GM03348 (cell line): ENCODE data around the gene PLXNB1.

Experiments used
- DNase-seq: peaks from one replicate; pipeline ENCODE4 v3.0.0; 2012; ENCODE audit warnings: low spot score

Gene PLXNB1

DNA sequence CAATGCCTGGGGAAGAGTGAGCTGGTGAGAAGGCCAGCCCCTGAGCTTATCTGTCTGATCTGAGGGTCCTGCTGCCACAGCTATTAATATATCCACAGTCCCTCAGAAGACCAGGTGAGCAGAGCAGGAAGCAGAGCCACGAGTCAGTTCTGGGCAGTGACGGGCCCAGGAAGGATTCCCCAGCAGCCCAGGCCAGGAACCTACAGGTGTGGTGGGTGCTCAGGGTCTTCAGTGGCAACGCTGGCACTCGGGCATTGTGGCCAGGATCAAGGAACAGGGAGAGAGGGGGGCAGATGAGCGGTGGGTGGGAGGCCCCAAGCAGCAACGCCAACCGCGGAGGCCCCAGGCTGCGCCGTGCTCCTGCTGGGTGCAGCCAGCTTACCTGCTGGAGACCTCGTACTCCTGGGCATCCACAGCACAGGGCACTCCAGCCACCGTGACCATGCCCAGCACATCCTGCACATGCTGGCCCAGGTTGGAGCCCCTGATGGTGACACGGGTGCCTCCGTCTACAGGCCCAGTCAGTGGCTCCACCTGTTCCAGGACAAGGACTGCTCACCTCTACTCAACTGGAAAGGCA, 12.3 kb downstream of the PLXNB1 start:
- no peak for DNase-seq

- DNase-seq: no peak
Measured at GRCh38 chr3:48416546-48416945, 13.3 kb downstream of the PLXNB1 start.

DNA sequence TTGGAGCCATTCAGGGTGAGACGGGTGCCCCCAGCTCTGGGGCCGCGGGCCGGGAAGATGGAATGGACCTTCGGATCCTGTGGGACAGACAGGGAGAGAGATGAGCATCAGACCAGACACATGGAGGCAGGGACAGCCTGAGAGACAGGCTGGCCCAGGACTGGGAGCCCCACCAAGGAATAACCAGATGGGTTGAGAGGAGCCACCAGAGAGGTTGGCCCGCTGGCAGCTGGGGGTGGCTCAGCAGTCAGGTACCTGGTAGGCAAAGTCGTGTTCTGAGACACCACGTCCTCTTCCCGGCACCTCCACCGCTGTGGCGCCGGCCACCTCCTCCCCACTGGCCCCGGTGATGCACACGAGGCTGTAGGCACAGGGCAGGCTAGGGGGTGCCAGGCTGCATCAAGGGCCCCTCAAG, 13.8 kb downstream of the PLXNB1 start:
- no peak for DNase-seq

GRCh38 chr3:48415251-48415953, 14.5 kb downstream of the PLXNB1 start:
- DNase-seq: no peak

- no peak for DNase-seq
Measured at GRCh38 chr3:48414376-48415250, 15.3 kb downstream of the PLXNB1 start.

- DNase-seq: no peak
Measured at GRCh38 chr3:48413611-48414010, 16.3 kb downstream of the PLXNB1 start.

- no peak for DNase-seq
Measured at GRCh38 chr3:48413086-48413485, 16.8 kb downstream of the PLXNB1 start.

- no peak for DNase-seq
Measured at GRCh38 chr3:48412375-48413001, 17.4 kb downstream of the PLXNB1 start.

GRCh38 chr3:48411606-48412374, 18.1 kb downstream of the PLXNB1 start:
- DNase-seq: no peak

DNA sequence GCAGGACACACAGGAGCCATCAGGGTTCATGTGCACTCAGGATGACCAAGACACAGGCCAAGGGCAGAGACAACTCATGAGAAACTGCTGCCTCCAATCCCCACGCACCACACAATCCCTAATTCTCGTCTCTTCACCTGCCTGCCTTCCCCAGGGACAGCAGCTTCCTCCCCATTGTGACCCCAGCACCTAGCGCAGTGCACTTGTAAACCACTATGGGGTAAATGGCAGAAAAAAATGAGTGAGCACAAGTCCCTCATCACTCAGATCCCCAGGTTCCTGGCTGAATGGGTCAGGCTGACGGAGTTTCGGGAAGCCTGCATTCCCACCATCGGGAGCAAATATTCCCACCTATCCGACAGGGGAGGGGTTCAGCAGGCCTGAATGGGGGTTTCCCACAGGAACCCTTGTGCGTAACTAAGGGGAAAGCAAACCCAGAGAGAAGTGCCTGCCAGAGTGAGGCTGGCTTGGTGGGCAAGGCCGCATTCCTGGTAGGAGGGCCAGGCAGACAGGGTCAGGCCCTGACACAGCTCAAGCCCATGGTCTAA, 18.8 kb downstream of the PLXNB1 start:
- DNase-seq: no peak

- no peak for DNase-seq
Measured at GRCh38 chr3:48410205-48411040, 19.5 kb downstream of the PLXNB1 start.

DNA sequence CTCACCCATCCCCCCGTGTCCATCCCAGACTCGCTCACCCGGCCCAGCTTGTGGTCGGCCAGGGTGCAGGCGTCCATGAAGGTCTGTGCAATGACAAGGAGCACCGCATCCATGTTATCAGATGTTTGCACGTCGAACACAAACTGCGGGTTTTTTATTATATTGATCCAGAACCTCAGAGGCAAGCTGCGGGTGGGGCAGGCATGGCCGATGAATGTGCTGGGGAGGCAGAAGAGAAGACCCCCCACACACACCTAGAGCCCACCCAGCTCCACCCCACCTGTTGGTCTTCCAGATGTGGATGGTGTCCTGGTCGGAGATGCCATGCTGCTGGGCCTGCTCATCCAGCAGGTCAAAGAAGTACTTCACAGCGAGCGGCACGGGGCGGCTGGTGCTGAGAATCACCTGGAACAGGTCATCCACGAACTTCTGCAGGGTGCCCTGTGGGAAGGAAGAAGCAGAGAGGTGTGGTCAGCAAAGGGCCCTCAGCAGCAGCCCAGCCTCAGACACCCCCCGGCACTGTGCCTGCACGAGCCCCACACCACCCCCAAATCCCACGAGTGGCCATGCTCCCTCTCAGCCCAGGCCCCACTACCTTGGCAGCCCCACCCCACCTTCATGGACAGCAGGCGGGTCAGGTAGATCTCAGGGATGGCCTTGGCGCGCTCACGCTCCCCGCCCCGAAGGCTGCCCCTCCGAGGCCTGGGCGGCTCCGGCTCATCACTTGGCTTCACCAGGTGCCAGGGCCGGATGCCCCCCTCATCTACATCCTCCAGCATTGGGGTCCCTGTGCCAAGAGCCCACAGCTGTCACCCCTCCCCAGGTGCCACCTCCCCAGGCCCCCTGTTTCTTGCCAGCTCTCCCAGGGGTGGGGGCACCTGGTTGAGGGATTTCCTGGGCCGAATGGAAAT, 20.3 kb downstream of the PLXNB1 start:
- DNase-seq: no peak

GRCh38 chr3:48408823-48409281, 21.0 kb downstream of the PLXNB1 start:
- DNase-seq: no peak

DNA sequence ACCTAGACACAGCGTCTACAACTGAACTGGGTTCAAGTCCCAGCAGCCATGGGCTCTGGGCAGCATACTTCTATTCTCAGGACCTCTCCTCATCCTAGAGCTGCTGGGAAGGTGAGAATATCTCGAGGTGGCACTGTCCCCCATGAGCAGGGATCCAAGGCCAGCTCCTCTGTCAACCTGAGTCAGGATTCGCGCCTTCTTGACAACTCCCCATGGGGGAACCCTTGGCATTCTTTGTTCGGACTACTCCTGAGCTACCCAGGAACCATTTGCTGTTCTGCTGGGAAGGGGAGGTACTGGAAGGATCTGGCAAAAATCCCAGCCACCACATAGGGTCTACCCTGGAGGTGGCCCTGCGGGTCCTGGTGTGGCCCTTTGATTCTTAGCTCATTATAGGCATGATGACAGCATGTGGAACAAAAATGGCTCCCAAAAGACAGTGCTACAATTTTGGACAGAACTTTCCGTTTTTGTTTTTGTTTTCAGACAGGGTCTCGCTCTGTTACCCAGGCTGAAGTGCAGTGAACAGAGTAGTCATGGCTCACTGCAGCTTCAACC, 22.3 kb downstream of the PLXNB1 start:
- no peak for DNase-seq

DNA sequence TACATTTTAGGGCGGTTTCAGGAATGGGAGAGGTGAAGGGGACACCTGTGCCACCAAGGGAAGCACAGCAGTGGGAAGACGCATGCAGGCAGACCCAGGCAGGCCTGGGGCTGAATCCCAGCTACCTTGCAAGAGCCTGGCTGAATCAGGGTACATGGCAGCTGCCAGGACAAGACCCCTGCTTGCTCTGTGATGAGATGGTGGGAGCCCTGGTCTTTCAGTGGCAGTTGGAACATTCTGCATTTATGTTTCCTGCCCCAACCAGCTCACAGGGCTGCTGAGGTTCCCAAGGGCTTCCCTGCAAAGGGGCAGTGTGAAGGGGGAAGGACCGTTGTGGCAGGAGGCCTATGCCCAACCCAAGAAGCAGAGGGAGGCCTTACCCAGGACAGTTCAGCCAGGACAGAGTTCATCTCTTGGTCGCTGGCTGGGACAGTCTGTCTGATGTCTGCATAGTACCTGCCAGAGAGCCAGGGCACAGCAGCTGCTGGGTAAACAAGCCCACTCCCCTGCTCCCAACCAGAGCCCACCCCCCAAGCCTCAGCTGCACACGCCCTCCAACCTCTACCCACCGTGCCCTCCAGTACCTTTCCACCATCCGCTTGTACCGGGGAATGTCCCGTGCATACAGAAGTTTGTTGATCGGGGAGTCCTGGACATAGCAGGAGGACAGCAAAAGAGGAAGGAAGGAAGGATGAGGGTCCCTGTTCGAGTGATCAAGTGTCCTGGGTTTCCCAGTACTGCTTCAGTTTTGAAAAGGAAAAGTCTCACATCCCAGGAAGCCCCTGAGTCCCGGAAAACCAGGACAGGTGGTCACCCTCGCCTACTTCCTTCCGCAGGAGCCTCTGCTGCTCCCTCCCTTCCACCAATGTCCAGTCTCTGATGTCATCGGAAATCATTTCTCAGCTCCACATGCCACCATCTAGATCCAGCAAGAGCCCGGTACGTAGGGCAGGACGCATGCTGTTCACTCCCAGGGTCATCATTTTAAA, 23.1 kb downstream of the PLXNB1 start:
- DNase-seq: no peak

DNA sequence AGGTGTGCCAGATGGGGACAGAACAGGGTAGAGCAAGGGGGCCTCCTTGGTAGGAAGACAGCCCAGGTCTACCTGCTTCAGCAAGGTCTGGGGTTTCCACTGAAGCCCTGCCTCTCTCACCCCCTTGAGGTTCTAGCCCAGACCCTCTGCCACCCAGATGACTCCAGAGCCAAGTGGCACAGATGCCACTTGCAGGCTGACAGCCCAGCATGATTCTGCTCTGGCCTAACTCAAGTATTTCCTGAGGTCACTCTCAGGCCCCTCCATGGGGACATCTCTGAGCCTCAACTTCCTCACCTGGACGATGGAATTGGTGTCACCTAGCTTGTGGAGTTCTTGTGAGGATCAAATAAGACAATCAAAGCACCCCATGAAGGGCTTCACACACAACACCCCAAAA, 23.9 kb downstream of the PLXNB1 start:
- DNase-seq: no peak

- no peak for DNase-seq
Measured at GRCh38 chr3:48405343-48405881, 24.5 kb downstream of the PLXNB1 start.
